ENCODE results near the gene NPTN.
"Not testable (repeated sequence)": the region's sequence is repeated elsewhere in the genome, so short reads cannot be mapped to it uniquely, and the experiment has no call there.

Gene NPTN

DNA sequence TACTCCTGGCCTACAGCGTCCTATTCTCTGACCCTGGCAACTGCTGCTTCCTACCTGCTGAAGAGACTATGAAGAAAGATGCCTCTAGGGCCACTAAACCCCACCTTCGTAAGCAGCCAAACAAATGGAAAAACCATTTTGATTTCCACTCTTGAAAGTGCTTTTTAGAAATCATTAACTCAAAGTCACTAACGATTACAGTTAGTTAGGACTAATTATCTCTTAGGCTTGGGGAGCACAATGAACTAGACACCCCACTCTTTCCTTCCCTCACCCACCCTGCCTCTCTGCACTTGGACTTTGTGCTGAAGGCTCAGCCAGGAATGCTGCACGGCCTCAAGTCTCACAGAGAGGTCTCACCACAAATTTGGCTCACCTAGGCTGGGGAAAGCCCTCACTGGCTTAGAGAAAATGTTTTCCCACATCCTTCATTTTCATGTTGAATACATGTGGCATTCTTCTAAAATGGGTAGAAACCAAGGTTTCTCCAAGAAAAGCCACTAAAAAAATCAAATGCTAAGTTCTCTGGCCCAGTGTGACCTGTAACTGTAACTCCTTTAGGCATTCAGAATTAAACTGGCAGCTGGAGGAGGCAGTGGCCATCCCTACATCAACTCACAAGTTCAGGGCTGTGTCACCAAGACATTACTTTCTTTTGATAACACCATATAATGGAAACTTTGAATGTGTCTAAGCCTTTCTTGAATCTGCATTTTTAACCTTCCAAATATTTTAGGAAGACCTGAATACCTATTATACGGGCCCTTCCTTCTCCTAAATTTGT is 47.1 kb downstream of the NPTN start:
- Mint-ChIP-seq H3K4me1 (no peaks in the 10 kb centered on the region), H3K27me3 (ENCODE audit: low read depth, poor library complexity) (peaks cover 7% of the 10 kb centered on the region), H3K9me3 (no peaks in the 10 kb centered on the region)

DNA sequence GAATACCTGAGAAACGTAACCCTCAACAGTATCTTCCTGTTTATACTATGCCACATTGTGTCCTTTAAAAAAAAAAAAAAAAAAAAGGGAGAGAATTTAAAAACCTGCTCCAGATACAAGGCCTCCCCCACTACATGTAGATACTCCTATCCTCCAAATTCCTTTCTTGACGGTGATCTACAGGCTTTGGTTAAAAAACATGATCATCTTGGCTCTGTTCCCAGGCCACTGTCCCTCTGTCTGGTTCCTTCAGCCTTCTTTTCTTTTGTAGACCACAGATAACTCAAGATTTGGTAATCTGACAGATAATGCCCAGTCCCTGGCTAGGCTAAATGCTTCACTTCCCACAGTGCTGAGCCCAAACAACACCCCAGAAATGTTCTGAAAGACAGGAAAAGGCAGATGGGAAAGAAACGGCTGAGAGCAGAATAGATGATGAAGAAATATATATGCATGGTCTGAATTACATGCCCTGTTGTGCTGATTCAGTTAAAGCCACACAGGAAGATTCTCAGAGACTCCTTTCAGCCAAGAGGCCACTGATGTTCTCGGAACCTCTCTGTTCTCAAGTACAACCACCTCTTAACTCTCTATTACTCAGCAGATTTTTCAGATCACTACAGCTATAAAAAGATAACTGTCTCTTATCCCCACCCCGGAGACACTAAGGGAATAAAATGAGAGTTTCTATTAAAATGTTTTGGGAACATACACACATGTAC is 48.3 kb downstream of the NPTN start:
- Mint-ChIP-seq H3K4me1 (no peaks in the 10 kb centered on the region), H3K4me3 (no peak overlapping the region), H3K36me3 (ENCODE audit: low read depth) (peaks cover 64% of the 10 kb centered on the region), H3K27me3 (ENCODE audit: low read depth, poor library complexity) (peaks cover 7% of the 10 kb centered on the region), H3K27ac (no peak overlapping the region), H3K9me3 (no peaks in the 10 kb centered on the region)
- TF ChIP-seq, protein P1, sequence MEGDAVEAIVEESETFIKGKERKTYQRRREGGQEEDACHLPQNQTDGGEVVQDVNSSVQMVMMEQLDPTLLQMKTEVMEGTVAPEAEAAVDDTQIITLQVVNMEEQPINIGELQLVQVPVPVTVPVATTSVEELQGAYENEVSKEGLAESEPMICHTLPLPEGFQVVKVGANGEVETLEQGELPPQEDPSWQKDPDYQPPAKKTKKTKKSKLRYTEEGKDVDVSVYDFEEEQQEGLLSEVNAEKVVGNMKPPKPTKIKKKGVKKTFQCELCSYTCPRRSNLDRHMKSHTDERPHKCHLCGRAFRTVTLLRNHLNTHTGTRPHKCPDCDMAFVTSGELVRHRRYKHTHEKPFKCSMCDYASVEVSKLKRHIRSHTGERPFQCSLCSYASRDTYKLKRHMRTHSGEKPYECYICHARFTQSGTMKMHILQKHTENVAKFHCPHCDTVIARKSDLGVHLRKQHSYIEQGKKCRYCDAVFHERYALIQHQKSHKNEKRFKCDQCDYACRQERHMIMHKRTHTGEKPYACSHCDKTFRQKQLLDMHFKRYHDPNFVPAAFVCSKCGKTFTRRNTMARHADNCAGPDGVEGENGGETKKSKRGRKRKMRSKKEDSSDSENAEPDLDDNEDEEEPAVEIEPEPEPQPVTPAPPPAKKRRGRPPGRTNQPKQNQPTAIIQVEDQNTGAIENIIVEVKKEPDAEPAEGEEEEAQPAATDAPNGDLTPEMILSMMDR (IDR thresholded peaks at IDR 0.05): no peak
- DNase-seq: no peak

More for the DNA sequence above, 47.1 kb downstream of the NPTN start:
- H3K4me3 Mint-ChIP-seq: no peak overlapping the region
- no peak overlapping the region for H3K27ac Mint-ChIP-seq
- peaks cover 56% of the 10 kb centered on the region for H3K36me3 Mint-ChIP-seq (ENCODE audit: low read depth)
- DNase-seq: no peak
- TF ChIP-seq, protein P1 (IDR thresholded peaks at IDR 0.05): no peak

DNA sequence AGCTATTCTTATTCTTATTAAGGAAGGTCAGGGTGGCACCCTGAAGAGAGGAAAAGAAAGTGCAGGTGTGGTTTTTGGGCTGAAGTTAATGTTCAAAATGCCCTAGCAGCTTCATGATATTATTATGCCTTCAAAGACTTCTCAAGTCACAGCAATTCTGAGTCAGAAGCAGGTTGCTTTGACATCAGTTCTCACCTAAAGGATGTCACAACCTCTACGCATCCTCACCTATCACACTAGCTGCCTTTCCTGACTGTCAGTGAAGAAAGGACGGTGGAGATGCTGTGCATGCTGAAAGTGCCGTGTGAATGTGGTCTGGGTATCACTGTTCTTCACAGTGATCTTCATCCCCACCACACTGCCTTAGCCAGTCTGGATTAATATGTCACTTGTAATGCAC is 49.6 kb downstream of the NPTN start:
- no peak for DNase-seq

DNA sequence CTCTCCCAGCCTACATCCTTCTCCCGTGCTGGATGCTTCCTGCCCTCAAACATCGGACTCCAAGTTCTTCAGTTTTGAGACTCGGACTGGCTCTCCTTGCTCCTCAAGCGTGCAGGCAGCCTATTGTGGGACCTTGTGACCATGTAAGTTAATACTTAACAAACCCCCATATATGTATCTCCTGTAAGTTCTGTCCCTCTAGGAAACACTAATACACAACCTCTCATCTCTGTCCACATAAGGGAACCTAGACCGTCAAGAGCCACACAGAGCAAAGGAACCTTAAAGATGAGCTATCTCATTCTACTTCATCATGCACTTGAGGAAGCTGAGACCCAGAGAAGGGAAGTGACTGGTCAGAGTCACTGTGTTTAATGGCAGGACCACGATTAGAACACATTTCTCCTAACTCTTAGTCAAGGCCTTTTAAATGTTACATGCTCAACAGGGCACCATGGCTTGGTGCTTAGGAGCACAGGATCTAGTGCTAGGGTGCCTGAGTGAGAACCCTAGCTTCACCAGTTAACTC is 50.3 kb downstream of the NPTN start:
- TF ChIP-seq, protein P1 (IDR thresholded peaks at IDR 0.05): no peak
- Mint-ChIP-seq H3K27me3 (ENCODE audit: low read depth, poor library complexity) (peaks cover 7% of the 10 kb centered on the region), H3K36me3 (ENCODE audit: low read depth) (peaks cover 55% of the 10 kb centered on the region), H3K4me1 (peaks cover 5% of the 10 kb centered on the region), H3K27ac (no peak overlapping the region), H3K9me3 (no peaks in the 10 kb centered on the region), H3K4me3 (no peak overlapping the region)
- no peak for DNase-seq

More for the DNA sequence above, 49.6 kb downstream of the NPTN start:
- no peaks in the 10 kb centered on the region for H3K4me1 Mint-ChIP-seq
- TF ChIP-seq, protein P1 (IDR thresholded peaks at IDR 0.05): no peak
- no peak overlapping the region for H3K4me3 Mint-ChIP-seq
- H3K36me3 Mint-ChIP-seq (ENCODE audit: low read depth): peaks cover 54% of the 10 kb centered on the region
- no peaks in the 10 kb centered on the region for H3K9me3 Mint-ChIP-seq
- H3K27me3 Mint-ChIP-seq (ENCODE audit: low read depth, poor library complexity): peaks cover 7% of the 10 kb centered on the region
- no peak overlapping the region for H3K27ac Mint-ChIP-seq

DNA sequence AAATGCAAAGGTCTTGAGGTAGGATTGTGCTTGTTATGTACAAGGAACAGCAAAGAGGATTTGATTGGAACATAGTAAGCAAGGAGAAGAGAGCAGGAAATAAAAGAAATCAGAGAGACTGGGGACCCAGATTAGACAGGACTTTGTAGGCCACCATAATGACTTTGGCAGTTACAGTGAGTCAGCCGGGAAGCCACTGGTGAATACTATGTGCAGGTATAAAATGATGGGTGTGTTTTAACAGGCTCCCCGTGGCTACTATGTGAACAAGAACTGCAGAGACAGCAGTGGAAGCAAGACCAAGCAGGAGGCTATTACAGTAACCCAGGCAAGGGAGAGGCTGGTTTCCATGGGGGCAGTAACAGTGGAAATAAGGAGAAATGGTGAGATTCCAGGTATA is 55.2 kb downstream of the NPTN start:
- TF ChIP-seq, protein P1 (IDR thresholded peaks at IDR 0.05): no peak
- Mint-ChIP-seq H3K9me3 (no peaks in the 10 kb centered on the region), H3K27me3 (ENCODE audit: low read depth, poor library complexity) (no peaks in the 10 kb centered on the region), H3K4me3 (no peak overlapping the region), H3K4me1 (peaks cover 27% of the 10 kb centered on the region), H3K27ac (peak overlapping the region; percentile 2), H3K36me3 (ENCODE audit: low read depth) (peaks cover 59% of the 10 kb centered on the region)
- no peak for DNase-seq

DNA sequence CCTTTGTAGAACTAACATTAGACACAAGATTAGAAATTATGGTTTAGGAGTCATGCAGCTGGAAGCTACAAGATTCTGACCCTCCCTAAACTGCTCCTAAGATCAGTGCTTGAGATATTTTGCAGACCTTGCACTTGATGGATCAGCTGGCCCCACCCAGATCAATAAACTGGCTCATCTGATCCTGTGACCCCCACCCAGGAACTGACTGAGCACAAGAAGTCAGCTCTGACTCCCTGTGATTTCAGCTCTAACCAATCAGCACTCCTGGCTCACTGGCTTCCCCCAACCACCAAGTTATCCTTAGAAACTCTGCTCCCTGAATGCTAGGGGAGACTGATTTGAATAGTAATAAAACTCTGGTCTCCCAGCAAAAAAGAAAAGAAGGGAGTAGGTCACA is 55.6 kb downstream of the NPTN start:
- not testable (repeated sequence) for H3K4me3 Mint-ChIP-seq; H3K27me3 Mint-ChIP-seq (ENCODE audit: low read depth, poor library complexity); H3K9me3 Mint-ChIP-seq; DNase-seq
- Mint-ChIP-seq H3K27ac (peak overlapping the region; percentile 2), H3K4me1 (peaks cover 31% of the 10 kb centered on the region), H3K36me3 (ENCODE audit: low read depth) (peaks cover 59% of the 10 kb centered on the region)

Data from nephron progenitor cell (in vitro differentiated cells).